DMS 273 (cell line): ENCODE results near the gene BCOR.

Experiments
- DNase-seq: peaks from one replicate; lab custom pipeline; 2025; ENCODE audit not compliant: unreplicated experiment; lab: John Stamatoyannopoulos, UW

BCOR gene

DNA sequence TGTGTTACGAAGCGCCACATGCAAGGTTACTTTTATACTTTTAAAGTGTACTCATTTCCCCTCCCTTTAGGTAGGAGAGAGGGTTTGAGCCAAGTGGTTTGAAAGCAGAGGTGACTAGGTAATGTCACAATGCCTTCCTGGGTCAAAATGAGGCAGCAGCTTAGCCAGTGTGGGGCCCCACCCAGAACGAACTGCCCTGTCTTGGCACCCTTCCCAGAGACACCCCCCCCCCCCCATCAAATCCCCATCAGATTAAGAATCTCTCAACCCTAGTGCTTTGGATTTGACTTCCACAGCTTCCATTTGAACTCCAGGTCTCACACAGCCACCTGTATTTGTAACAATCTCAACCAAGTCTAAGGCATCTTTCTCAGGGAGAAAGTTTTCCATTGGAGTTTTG is 31.1 kb downstream of the BCOR start:
- DNase-seq = no peak

DNA sequence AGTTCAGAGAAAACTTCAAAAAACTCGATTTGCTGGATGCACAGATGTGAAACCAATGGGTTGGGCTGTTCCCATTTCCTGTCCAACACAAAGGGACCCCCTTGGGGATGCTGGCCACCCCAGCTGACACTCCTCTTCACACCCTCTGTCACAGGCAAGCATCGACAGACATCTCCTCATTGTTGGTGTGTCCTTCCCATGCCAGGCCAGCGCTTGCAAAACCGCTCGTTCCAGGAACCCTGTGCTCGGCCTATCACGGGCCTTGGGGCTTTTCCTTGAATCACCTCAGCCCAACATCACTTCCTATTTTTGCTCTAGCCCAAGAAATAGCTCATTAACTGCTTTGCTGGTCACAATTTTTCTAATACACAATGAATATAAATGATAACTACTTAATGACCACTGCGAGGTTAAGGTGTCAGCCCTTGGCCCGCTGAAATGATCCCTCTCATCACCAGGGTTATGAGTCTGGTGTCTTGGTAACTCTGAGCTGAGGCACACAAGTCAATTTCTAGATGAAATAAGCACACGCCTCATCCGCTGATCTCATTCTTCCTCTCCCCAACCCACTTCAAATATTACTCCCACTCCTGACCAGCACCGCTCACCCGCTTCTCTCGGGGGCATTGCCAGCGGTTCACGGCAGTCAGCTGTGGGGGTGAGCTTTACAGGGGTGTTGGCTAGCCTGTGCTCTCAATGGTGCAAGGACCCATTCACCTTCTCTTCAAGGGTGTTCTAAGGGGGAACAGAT is 32.3 kb downstream of the BCOR start:
- no peak for DNase-seq

DNA sequence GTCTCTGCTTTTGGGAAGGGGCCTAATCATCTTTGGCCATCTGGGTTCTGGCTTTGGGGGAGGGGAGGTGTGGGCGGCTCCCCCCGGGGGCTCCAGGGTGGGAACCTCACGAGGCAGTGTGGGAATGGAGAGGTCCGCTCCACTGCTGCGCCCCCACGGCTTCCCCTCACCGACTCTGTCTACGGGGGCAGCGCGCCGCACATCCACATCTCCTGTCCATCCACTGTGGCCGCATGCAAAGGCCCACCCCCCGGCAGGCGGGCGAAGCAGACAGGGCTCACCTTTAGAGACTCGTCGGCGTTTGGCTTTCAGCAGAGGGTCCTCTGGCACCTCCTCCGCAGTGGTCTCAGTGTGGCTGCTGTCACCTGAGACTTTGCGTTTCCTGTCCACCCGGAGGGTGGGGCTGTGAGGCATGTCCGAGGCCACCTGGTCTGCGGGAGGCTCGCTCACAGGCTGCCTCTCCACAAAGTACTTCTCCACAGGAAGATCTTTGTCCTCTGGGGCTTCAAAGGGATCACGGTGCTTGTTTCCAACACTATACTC is 33.6 kb downstream of the BCOR start:
- DNase-seq = no peak

DNA sequence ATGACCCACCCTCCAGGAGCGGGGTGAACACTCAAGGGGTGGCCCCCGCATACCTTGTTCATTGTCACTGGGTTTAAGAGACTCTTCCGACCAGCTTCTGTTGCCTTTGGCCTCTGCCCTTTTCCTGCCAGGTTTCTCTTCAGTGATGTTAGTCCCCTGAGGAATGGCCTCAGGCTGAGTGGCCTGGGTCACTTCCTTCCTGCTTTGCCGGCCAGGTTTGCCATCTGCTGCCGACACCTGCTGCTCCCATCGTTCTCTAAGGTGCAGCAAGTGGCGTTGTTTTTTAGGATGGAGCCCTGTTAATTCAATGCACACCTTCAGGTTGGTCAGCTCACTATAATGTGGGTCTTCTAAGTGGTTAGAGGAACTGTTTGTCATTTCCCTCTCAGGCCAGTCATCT is 34.2 kb downstream of the BCOR start:
- no peak for DNase-seq

DNA sequence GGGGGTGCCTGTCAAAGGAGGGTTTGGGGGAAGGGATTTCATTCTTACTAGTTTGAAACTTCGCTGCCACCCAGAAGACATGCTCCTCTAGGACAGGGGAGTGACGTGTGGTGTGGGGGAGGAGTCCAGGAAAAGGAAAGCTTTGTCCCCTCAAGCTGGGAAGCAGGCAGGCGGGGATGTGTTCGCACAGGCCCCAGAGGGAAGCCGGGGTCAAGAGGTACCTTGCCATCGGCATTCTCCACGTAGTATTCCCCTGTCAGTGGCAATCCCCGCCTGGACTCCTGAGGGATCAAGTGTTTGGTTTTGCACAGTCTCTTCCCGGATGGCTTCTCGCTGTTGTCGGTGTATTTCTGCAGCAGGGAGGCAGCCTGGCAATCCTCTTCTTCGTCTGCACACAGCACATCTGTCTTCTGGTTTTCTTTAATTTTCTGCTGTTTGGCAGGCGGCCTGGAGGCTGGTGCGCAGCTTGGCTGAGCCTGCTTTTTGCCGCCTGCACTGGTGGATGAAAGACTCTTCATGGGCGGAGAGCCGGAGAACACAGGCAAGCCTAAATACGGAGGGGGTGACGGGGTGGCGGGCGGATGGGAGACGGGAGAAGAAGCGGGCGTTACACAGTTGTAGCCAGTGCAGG is 35.1 kb downstream of the BCOR start:
- peak; percentile 66 for DNase-seq

DNA sequence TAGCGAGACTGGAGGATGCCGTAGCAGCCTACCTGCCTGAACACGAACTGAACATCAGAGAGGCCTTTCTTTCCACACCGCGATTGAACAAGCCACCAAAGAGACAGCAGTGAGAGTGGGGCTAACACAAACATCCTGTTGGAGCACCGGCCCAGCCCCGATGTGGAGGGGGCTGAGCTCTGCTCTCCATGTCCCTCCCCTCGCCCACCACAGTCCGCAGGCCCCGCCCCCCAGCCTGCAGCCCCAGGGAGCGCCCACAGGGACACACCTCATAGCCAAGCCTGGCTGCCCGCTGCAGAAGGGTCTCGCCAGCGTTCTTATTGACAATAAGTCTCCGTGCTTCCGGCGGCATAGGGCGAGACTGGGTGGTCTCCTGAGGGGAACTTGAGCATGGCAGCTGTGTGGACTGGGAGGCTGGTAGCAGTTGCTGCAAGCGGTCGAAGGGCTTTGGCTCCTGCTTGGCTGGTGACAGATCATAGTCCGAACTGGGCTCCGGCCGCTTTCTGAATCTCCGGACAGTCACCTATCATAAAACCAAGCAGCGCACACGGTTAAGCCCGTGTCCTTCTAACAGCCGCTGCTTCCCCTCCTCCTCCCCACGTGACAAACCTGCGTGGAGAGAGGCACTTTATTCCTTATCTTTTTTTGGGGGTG is 35.8 kb downstream of the BCOR start:
- DNase-seq = no peak

DNA sequence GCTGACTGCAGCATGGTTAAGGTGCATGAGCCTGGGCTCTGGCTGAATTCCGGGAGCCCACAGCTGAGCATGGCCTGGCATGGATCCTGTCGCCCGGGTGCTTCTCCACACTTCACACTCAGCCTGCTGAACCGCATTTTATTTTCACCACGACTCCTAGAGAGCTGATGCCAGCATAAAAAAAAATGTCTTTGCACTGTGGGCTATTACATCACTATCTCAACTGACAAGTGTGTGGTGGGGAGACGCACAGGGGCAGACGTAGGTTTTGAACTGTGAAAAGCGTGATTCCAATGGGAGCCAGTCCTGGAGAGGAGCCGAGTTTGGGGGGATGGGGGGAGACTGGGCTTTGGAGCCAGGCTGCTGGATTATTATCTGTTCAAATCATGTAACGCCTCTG is 36.8 kb downstream of the BCOR start:
- DNase-seq = no peak

DNA sequence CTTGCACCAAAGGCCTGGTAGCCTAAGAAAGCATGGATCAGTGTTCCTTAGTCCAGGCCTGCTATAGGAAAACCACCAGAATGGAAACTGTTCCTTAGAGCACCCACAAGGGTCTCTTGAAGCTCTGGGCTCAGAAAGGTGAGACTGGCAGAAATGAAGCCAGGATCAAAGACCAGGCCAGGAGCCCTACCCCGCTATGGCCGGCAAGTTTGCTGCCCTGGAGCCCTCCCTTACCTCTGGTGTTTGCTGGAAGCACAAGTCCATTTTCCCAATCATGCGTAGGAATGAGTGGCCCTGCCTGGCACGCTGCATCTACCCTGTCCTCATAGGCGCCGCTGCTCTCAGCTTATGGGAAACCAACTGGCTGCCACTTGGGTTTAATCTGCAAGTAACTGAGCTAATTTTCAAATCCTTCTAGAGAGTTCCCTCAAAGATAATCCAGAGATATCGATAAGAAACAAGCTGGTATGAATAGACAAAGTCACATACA is 37.4 kb downstream of the BCOR start:
- no peak for DNase-seq

DNA sequence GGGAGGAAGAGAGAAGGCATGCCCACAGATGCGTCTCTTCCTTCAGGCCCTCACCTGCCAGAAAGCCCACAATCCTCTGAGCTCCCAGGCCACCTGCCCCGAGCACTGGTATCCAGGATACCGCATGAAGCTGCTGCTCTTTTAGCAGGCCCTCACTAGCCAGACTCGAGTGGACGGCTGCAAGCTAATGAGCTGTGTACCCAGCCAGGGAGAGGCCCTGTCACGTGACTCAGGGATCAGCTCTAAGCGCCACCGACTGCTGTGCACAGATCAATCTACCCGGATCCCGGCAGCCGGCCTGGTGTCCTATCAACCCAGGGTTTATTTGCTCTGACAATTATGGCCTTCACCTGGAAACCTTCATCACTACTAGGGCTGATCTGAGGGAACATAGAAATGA is 39.0 kb downstream of the BCOR start:
- no peak for DNase-seq

DNA sequence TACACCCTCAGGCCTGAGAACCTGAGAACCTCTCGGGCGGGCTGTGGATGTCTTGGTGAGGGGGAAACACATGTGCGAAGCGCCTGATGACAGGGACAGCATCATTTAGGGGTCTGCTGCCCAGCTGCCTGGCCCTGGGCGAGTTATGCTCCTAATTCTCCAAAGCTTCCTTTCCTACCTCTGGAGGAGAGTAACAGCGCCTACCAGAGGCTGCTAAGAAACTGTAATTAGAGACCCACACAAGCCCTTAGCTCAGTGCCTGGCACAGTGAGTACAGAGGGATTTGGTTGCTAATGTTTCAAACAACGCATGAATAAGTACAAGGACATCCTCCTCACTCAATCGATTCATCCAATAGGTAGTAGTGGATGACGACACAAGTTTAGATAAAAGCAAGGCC is 40.4 kb downstream of the BCOR start:
- no peak for DNase-seq

DNA sequence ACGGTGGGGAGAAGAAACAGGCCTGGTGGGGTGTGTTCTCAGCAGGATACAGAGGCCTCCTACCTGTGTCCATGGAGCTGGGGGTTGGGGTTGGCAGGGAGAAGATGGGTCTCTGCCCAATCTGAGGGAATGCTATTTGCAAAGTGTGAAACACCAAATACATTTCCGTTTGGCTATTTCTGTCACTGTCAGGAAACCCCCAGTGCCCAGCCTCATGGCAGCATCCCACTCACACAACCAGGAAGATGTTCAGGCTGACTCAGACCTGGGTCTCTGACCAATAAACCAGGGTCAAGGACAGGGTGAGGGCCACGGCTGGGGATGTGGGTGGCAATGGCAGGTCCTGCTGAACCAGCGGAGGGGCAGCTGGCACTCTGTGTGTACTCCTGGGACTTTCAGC is 41.3 kb downstream of the BCOR start:
- no peak for DNase-seq

DNA sequence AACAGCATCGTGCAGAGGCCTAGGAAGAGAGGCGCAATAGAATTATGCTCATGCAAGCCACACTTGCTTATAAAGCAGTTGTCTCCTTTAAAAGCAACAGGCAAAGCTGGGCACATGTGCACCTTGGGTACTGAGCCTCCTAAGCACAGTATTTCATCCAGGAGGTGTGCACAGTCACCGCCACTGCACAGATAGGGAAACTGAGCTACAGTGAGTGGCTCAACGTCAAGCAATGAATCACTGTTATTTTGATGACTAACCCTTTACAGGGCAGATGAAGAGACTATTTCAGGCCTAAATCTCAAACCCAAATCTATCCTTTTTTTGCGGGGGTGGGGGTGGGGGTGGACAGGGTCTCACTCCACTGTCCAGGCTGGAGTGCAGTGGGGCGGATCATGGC is 42.3 kb downstream of the BCOR start:
- no peak for DNase-seq

DNA sequence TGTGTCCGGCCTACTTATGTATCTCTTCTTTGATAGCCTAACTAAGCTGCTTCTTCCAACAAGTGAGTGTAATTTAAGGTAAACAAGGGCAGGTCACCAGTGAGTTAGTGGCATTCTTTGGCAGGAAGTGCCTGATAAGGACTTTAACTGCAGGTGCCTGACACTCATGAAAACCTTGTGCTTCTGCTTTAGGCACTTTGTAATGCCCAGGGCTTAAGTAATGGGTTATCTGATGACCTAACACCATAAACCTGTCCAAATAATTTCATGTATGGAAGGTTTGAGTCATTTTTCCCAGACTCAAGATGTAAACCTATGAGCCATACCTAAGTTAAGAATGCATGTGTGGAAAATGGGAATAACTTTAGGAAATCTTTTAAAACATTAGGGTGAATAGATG is 43.0 kb downstream of the BCOR start:
- no peak for DNase-seq

DNA sequence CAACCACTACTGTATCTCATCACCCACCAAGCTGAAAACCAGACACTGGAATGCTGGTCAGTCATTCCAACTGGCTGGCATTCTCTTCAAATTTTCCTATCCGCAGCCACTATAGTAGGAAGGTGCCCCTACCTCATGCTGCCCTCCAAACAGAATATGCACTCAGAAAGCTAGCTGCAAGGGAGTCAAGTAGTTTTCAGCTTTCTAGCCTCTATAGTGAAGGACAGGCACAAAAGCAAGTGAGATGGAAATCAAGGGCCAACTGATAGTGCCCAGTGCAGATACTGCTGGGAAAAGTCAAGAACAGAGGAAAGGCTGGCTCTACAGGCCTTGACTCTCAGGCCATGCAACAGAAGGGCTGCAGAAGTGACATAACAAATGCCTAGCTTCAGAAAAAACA is 47.2 kb downstream of the BCOR start:
- DNase-seq = no peak

DNA sequence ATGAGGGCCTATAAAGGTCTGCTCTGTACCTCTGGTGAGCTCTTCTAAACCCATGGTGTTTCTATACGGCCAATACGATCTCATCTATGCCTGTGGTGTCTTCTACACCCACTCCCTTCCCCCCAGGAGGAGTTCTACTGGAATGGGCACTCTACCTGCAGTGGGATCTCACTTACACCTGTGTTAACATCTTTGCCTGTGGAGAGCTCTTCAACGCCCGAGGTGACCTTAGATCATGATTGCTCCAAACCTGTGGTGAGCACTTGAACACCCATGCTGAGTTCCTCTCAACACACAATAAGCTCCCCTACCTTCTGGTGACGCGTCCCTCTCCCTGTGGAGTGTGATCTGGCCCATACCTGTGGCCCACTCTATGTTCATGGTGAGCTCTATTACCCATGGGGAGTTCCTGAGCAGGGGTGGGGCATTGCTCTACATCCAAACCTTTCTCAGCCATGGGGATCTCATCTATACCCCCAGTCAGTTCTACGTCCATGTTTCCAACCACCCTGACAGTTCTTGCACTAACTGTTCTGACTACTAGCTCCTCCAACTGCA is 48.6 kb downstream of the BCOR start:
- DNase-seq = no peak

DNA sequence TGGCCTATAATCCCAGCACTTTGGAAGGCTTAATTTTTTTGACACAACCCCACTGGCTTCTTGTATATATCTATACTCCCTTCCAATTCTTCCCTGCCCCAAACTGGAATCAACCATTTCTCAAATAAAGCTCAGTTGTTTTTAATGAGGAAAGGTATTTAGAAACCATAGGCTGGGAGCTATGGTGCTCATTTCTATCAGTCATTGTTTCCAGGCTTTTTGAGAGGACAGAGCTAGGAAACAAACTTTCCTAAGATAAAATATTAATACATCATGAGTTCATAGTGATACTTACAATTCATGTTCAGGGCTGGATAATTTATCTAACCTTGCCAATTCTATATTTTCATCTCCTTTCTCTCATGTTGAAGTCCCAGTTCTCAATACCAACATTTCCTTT is 50.3 kb downstream of the BCOR start:
- DNase-seq = no peak

DNA sequence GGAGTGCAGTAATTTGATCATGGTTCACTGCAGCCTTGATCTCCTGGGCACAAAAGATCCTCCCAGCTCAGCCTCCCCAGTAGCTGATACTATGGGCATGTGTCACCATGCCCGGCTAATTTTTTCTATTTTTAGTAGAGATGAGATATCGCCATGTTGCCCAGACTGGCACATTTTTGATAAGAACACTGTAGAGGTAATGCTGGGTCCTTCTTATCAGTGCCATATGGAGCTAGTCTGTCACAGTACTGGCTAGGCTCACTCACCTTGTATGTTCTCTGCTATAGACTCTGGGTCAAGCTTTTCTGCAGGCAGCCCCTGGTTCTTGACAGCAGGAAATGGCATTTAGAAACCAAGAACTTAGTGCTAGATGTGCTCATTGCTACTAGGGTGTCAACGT is 53.9 kb downstream of the BCOR start:
- peak; percentile 57 for DNase-seq

DNA sequence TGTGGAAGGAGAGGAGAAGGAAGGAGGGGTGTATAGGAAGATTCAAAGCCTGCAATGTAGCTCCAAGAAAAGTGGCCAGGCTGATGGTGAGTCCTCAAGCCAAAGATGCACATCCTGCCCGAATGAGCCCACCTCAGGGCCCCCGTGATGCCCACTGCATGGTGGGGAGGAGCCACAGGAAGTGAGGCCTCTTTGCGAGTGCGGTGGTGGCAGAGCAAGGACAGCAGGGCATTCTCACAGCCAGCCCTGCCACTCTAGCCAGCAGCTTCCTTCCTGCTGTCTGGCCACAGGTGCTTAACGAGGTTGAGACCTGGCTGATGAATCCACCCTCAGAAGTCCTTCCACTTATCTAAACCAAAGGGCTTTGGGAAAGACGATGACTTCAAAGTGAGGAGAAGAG is 55.8 kb downstream of the BCOR start:
- DNase-seq = no peak

DNA sequence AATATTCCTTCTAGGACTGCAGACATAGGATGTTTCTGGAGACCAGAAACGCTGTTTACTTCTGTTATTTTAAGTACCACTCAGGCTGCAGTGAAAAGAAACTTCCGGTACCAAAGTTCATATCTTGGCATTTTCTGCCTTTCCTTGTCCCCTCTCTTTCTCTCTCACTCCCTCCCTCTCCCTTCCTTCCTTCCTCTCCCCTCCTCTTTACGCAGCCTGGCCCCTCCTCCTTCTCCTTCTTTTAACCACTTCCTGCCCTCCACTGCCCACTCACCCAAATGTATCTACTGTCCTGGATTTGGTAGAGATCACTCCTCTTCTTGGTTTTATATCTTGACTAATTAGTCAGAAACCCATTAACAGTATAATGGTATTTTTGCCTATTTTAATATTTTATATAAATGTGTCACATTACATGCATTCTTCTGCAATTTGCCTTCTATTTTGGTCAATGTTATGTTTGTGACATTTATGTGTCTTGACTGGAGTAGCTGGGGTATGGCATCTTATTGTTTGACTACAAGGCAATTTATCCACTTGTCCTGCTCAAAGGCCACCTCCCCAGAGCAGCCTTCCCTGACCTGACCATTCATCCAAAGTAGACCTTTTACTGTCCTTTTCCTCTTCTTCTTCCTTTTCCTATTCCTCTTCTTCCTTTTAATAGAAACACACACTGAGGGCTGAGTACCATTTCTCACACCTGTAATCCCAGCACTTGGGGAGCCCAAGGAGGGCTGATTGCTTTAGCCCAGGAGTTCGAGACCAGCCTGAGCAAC is 56.9 kb downstream of the BCOR start:
- no peak for DNase-seq

DNA sequence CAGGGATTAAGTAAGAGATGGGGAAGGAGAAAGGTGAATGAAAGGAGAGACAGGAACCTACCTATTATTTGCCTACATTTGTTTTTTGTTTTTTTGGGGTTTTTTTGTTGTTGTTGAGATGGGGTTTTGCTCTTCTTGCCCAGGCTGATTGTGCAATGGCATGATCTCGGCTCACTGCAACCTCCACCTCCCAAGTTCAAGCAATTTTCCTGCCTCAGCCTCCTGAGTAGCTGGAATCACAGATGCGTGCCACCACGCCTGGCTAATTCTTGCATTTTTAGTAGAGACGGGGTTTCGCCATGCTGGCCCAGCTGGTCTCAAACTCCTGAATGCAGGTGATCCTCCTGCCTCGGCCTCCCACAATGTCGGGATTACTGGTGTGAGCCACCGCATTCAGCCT is 57.9 kb downstream of the BCOR start:
- DNase-seq = no peak

DNA sequence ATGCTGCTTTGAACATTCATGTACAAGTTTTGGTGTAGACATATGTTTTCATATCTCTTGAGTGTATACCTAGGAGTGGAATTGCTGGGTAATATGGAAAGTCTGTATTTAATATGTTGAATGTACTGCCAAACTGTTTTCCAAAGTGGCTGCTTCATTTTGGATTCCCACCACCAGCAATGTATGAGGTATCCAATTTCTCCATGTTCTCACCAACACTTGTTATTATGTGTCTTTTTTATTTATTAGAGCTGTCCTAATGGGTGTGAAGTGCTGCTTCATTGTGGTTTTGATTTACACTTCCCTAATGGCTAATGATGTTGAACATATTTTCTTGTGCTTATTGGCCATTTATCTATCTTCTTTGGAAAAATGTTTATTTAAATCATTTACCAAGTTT is 60.4 kb downstream of the BCOR start:
- no peak for DNase-seq
